CD4-positive, alpha-beta T cell (primary cell): Measurements from ENCODE around the gene MUC21. TPM values are rescaled to one million over a fixed set of nuclear protein-coding genes. Genes with fewer than 3 reads are reported as not detected.

Experiments used
- ATAC-seq: fragments of 200-7000 bp; cut with Tn5 transposase; one replicate; pipeline ENCODE4 v1.10.0; 2022; ENCODE audit warnings: mild to moderate bottlenecking; ENCODE audit not compliant: poor library complexity
- CTCF ChIA-PET: fragments of 350-600 bp; sonication (Branson Sonifier 250); formaldehyde crosslinking; loops from one replicate; lab custom pipeline; 2021; ENCODE audit warnings: antibody characterized with exemption, inconsistent platforms; lab: Charles Lee
- POLR2A ChIA-PET: fragments of 350-600 bp; sonication (Branson Sonifier 250); formaldehyde crosslinking; loops from one replicate; lab custom pipeline; 2021; ENCODE audit warnings: antibody characterized with exemption, inconsistent platforms; lab: Charles Lee
- DNase-seq, 14 experiments: peaks; one replicate each; pipeline ENCODE4 v3.0.0-alpha.2; 2013 to 2020; ENCODE audit warnings: mixed read lengths in 2 of 14
- H3K27ac ChIP-seq, 2 donors: one replicate each; pipeline versions ENCODE4 v1.5.1 to v1.7.0; 2013; ENCODE audit warnings: low read length in 2 of 2, low read depth in 1 of 2, mild to moderate bottlenecking in 1 of 2
- H3K27me3 ChIP-seq, 2 experiments: 1 replicate in 1 of 2; 2 replicates in 1 of 2; pipeline versions ENCODE4 v1.6.1 to v1.7.0; 2013; ENCODE audit warnings: low read length in 2 of 2, control low read depth in 1 of 2, mild to moderate bottlenecking in 1 of 2, moderate library complexity in 1 of 2; ENCODE audit not compliant: insufficient read depth in 2 of 2, control insufficient read depth in 1 of 2
- H3K36me3 ChIP-seq: one replicate; pipeline ENCODE4 v1.6.1; 2013; ENCODE audit warnings: low read length, control low read depth; ENCODE audit not compliant: insufficient read depth
- H3K4me1 ChIP-seq: one replicate; pipeline ENCODE4 v1.6.1; 2013; ENCODE audit warnings: low read length, control low read depth; ENCODE audit not compliant: insufficient read depth
- H3K4me3 ChIP-seq: one replicate; pipeline ENCODE4 v1.5.1; 2013; ENCODE audit warnings: mild to moderate bottlenecking, low read length, moderate library complexity
- H3K9me3 ChIP-seq, 2 experiments: 1 replicate in 1 of 2; 2 replicates in 1 of 2; pipeline versions ENCODE4 v1.6.1 to v1.7.0; 2013; ENCODE audit warnings: low read length in 2 of 2, mild to moderate bottlenecking in 2 of 2, control low read depth in 1 of 2, moderate library complexity in 1 of 2; ENCODE audit not compliant: control insufficient read depth in 1 of 2, insufficient read depth in 1 of 2
- H3K27ac Mint-ChIP-seq: one replicate; pipeline ENCODE4 v1.8.0; 2020; ENCODE audit warnings: mixed read lengths
- H3K27me3 Mint-ChIP-seq: one replicate; pipeline ENCODE4 v1.8.0; 2021; ENCODE audit warnings: mixed read lengths
- H3K36me3 Mint-ChIP-seq: one replicate; pipeline ENCODE4 v1.8.0; 2021; ENCODE audit warnings: low read depth, mixed read lengths
- H3K4me1 Mint-ChIP-seq: one replicate; pipeline ENCODE4 v1.8.0; 2021; ENCODE audit warnings: low read depth, mixed read lengths
- H3K4me3 Mint-ChIP-seq: one replicate; pipeline ENCODE4 v1.8.0; 2020; ENCODE audit warnings: mild to moderate bottlenecking, mixed read lengths
- H3K9me3 Mint-ChIP-seq: one replicate; pipeline ENCODE4 v1.8.0; 2020; ENCODE audit warnings: mixed read lengths
- CTCF ChIP-seq: fragments of 200-600 bp; IDR thresholded peaks from one replicate; pipeline ENCODE4 v1.8.0; 2022; ENCODE audit warnings: antibody characterized with exemption, mild to moderate bottlenecking
- intact Hi-C, 2 experiments: fragments of 100-400 bp; cut with DNase I in 1 of 2; cut with micrococcal nuclease in 1 of 2; formaldehyde crosslinking; loops; one replicate each; pipeline versions ENCODE4 v1.15.1 to v1.9.0; 2023 to 2025; cut with DNase I, micrococcal nuclease
- total RNA-seq, 174 experiments: library from RNA in 2 of 174; stranded (reverse) in 2 of 174; gene quantifications; one replicate each; pipeline ENCODE4 v1.2.3 and lab custom pipeline; 2021 to 2026

MUC21 gene
- total RNA-seq, 2 experiments from 2014 or later = not detected

GRCh38 chr6:30960907-30961673, 22.4 kb upstream of the MUC21 start:
- H3K36me3 Mint-ChIP-seq = no peaks in the 10 kb centered on the region
- Histone ChIP-seq H3K36me3 (no peaks in the 10 kb centered on the region), H3K4me1 (peaks cover 11% of the 10 kb centered on the region), H3K9me3 (no peaks in the 10 kb centered on the region), H3K27ac (no peak overlapping the region), H3K4me3 (no peak overlapping the region), H3K27me3 (peaks cover 3 to 4% of the 10 kb centered on the region in 2 experiments)
- peaks cover 32% of the 10 kb centered on the region for H3K27me3 Mint-ChIP-seq
- no peak overlapping the region for H3K4me3 Mint-ChIP-seq
- intact Hi-C loops = no loop called here
- TF ChIP-seq CTCF = no peak
- CTCF ChIA-PET = no interaction called here
- POLR2A ChIA-PET = no interaction called here
- H3K9me3 Mint-ChIP-seq = no peaks in the 10 kb centered on the region
- H3K27ac Mint-ChIP-seq = no peak overlapping the region
- H3K4me1 Mint-ChIP-seq = peaks cover 20% of the 10 kb centered on the region
- DNase-seq (no peak), ATAC-seq (no peak)

- ChIA-PET CTCF (no interaction called here), POLR2A (no interaction called here)
- peaks cover 28% of the 10 kb centered on the region for H3K27me3 Mint-ChIP-seq
- ATAC-seq = no peak
- no peaks in the 10 kb centered on the region for H3K9me3 Mint-ChIP-seq
- no peak overlapping the region for H3K27ac ChIP-seq
- H3K36me3 Mint-ChIP-seq = no peaks in the 10 kb centered on the region
- H3K27ac Mint-ChIP-seq = no peak overlapping the region
- H3K4me3 ChIP-seq = no peak overlapping the region
- no peak for TF ChIP-seq CTCF
- peaks cover 8% of the 10 kb centered on the region for H3K4me1 ChIP-seq
- peaks cover 3 to 4% of the 10 kb centered on the region in 2 experiments for H3K27me3 ChIP-seq
- H3K36me3 ChIP-seq = no peaks in the 10 kb centered on the region
- intact Hi-C loops = no loop called here
- DNase-seq = no peak
- no peak overlapping the region for H3K4me3 Mint-ChIP-seq
- peaks cover 8% of the 10 kb centered on the region for H3K4me1 Mint-ChIP-seq
- no peaks in the 10 kb centered on the region for H3K9me3 ChIP-seq
Measured at GRCh38 chr6:30962716-30963115, 20.8 kb upstream of the MUC21 start.

DNA sequence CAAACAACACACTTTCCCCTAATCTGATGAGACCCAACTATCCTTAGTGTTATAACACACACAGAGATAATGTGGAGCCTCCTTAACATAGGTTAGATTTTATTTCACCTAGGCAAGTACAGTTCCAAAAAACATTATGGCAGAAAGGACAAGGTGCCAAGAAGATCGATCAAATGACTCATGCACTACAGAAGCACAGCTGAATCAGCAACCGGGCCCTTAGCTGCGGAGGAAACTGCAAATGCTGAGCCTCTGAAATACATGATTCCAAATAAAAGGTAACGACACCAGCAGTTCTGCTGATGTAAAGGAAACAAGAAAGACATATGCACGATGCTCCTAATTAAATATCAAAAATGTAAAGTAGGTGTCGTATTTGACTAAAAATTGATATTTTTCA, 19.9 kb upstream of the MUC21 start:
- Histone ChIP-seq H3K27me3 (peaks cover 3 to 4% of the 10 kb centered on the region in 2 experiments), H3K9me3 (no peaks in the 10 kb centered on the region), H3K4me3 (no peak overlapping the region), H3K27ac (no peak overlapping the region), H3K36me3 (no peaks in the 10 kb centered on the region), H3K4me1 (peaks cover 8% of the 10 kb centered on the region)
- peaks cover 25% of the 10 kb centered on the region for H3K27me3 Mint-ChIP-seq
- no peaks in the 10 kb centered on the region for H3K36me3 Mint-ChIP-seq
- TF ChIP-seq CTCF = no peak
- POLR2A ChIA-PET = no interaction called here
- CTCF ChIA-PET = no interaction called here
- H3K9me3 Mint-ChIP-seq = no peaks in the 10 kb centered on the region
- DNase-seq = no peak
- ATAC-seq = no peak
- no peak overlapping the region for H3K4me3 Mint-ChIP-seq
- no peak overlapping the region for H3K27ac Mint-ChIP-seq
- H3K4me1 Mint-ChIP-seq = peaks cover 8% of the 10 kb centered on the region
- intact Hi-C loops = no loop called here
